HG03457 (cell line): ENCODE measurements around the gene SMAGP.

Experiments used
- ATAC-seq: cut with Tn5 transposase; IDR thresholded peaks from one replicate; pipeline ENCODE4 v1.9.1; 2021; ENCODE audit warnings: moderate number of reproducible peaks; ENCODE audit not compliant: unreplicated experiment

The SMAGP gene

GRCh38 chr12:51198568-51199365 lies 71.4 kb downstream of the SMAGP start:
- ATAC-seq, result no peak

- no peak for ATAC-seq
Measured at GRCh38 chr12:51197736-51198567, 72.3 kb downstream of the SMAGP start.

GRCh38 chr12:51196547-51196946 lies 73.7 kb downstream of the SMAGP start:
- ATAC-seq, result no peak

GRCh38 chr12:51195841-51196240 lies 74.4 kb downstream of the SMAGP start:
- ATAC-seq, result no peak
